GM18873 (cell line): ENCODE data around the gene SMURF1.
A peak's percentile ranks its signal among the peaks of the same experiment; 100 is the strongest.
"Not testable (repeated sequence)": the region's sequence is repeated elsewhere in the genome, so short reads cannot be mapped to it uniquely, and the experiment has no call there.

Source experiments
- ATAC-seq: cut with Tn5 transposase; IDR thresholded peaks from one replicate; pipeline ENCODE4 v1.9.1; 2021; ENCODE audit warnings: mild to moderate bottlenecking, moderate library complexity, moderate number of reproducible peaks; ENCODE audit not compliant: unreplicated experiment, low FRiP score

SMURF1 gene

DNA sequence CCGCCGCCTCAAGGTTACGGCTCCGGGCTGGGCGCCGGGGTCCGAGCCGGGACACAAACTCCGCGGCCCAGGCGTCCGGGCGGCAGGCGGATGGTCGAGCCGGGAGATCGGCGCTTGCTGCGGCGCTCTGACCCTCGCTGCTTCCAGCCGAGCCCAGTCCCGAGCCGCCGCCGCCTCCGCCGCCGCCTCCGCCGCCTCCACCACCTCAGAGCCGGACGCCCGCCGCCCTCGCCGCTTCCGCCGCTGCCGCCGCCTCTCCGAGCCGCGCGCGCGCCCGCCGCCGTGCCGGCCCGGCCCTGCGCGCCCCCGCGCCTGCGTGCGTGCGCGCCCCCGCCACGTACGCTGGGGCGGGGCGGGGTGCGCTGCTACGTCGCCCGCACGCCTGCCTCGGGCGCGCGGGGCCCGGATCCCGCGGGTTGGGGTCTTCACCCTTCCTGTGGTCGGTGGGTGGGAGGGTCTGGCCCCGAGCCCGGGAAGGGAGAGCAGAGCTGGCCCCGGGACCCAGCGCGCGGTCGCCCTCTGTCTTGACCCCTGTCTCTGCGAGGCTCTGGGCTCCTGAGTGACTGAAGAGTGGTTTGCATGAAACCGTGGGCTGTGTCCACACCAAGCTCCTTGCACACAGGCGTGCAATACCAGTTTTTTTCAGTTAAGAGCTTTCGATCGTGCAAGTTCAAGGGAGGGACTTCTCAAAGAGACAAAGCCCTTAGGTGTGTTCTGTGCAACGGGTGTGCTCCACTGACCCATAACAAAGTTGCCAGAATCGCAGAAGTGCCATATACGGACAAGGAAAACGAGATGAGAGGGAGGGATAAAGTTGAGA, at the start of gene SMURF1:
Gene SMURF1, minus strand, starts transcription at position 256 of the 820 bp plus-strand sequence. CDS start 328 bp downstream, outside the sequence.
- no peak for ATAC-seq

- ATAC-seq = no peak
Observed at GRCh38 chr7:99191869-99192596, 48.1 kb upstream of the SMURF1 start.

DNA sequence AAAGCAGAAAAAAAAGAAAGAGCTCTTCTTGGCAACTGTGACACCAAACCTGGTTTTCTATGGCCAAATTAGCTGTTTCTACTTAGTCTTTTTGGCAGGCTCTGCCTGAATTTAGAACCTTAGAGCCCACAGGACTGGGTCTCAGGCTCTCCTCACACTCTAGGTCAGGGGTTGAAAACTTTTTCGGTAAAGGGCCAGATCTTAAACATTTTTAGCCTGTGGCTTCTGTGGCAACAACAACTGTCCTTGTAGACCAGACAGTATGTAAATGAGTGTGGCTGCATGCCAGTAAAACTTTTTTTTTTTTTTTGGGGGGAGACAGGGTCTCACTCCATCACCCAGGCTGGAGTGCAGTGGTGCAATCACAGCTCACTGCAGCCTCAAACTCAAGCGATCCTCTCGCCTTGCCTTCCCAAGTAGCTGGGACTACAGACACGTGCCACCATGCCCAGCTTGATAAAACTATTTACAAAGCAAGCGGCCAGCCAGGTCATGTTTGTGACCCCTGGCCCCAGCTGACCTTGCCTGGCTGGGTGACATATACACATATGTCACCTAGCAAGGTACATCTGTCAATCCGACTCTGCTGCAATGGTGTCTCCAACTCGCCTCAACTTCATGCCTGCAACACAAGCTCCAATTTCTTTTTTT, 46.6 kb upstream of the SMURF1 start:
- ATAC-seq = peak; percentile 48

- ATAC-seq = no peak
Observed at GRCh38 chr7:99189222-99189621, 45.3 kb upstream of the SMURF1 start.

GRCh38 chr7:99188221-99188620, 44.3 kb upstream of the SMURF1 start:
- no peak for ATAC-seq

- ATAC-seq = no peak
Observed at GRCh38 chr7:99184532-99185218, 40.8 kb upstream of the SMURF1 start.

DNA sequence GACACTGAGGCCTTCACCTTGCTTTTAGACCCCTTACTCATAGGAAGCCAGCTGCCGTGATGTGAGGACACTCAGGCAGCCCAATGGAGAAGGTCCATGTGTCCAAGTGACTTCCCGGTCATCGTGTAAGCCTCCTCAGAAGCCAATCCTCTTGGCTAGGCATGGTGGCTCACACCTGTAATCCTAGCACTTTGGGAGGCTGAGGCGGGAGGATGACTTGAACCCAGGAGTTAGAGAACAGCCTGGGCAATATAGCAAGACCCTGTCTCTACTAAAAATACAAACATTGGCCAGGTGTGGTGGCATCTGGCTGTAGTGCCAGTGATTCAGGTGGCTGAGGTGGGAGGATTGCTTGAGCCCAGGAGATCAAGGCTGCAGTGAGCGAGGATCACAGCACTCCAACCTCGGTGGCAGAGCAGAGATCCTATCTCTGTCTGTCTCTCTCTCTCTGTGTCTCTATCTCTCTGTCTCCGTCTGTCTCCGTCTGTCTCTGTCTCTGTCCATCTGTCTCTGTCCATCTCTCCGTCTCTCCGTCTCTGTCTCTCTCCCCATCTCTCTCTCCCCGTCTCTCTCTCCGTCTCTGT, 36.3 kb upstream of the SMURF1 start:
- no peak for ATAC-seq

GRCh38 chr7:99177165-99177564, 33.3 kb upstream of the SMURF1 start:
- no peak for ATAC-seq

GRCh38 chr7:99173787-99174186, 29.9 kb upstream of the SMURF1 start:
- ATAC-seq = no peak

DNA sequence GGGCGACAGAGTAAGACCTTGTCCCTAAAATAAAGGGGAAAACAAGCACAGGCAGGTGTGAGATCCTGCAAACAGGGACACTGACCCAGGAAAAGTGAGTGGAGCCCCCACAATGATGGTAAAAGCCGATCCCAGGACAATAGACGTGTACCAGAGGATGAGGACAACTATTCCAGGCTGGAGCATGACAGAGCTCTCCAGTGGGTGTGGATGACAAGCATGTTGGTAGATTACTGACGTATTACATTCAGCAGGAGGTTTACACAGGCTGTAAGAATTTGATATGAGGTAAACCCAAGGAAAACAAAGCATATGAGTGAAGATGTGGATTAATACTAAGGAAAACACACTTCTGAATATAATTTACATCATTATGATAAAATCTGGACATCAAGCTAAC, 27.8 kb upstream of the SMURF1 start:
- no peak for ATAC-seq

- no peak for ATAC-seq
Observed at GRCh38 chr7:99170730-99171074, 26.8 kb upstream of the SMURF1 start.

- ATAC-seq = no peak
Observed at GRCh38 chr7:99170065-99170729, 26.3 kb upstream of the SMURF1 start.

- no peak for ATAC-seq
Observed at GRCh38 chr7:99167072-99167471, 23.2 kb upstream of the SMURF1 start.

DNA sequence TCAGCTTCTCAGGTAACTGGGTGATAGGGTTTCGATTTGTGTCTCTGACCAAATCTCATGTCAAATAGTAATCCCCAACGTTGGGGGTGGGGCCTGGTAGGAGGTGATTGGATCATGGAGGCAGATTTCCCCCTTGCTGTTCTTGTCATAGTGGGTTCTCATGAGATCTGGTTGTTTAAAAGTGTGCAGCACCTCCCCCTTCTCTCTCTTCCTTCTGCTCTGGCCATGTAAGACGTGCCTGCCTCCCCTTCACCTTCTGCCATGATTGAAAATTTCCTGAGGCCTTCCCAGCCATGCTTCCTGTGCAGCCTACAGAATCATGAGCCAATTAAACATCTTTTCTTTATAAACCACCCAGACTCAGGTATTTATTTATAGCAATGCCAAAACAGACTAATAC, 21.9 kb upstream of the SMURF1 start:
- ATAC-seq = no peak

- not testable (repeated sequence) for ATAC-seq
Observed at GRCh38 chr7:99163669-99164068, 19.8 kb upstream of the SMURF1 start.

DNA sequence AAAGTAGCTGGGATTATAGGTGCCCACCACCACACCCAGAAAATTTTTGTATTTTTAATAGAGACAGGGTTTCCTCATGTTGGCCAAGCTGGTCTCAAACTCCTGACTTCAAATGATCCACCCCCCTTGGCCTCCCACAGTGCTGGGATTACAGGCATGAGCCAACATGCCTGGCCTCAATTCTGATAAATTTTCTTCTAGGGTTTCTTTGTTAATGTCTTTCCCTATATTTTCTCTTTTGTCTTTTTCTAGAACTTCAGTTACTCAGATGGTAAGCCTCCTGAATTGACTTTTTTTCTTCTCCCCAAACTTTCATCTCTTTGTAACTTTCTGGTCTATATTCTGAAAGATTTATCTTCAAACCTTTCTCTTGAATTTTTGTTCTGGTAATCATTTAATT, 12.7 kb upstream of the SMURF1 start:
- no peak for ATAC-seq

DNA sequence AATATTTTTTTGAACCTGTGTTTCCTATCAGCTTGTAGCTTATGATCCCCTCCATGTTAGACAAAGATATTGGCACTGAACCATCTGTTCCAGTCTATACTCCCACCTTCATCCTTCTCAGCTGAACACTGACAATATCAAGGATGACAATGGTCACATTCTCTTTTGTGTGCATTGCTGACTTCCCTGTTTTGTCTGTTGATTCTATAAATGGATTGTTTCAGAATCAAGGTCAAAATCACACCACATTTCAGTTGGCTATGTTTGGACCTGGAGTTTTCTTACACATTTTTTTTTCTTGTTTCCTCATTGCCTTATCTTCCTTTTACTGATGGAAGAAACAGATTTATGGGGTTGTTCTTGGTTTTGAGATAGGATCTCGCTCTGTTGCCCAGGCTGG, 11.3 kb upstream of the SMURF1 start:
- ATAC-seq = no peak

- no peak for ATAC-seq
Observed at GRCh38 chr7:99146979-99147378, 3.1 kb upstream of the SMURF1 start.

GRCh38 chr7:99143521-99143852, 421 bp downstream of the SMURF1 start:
- ATAC-seq = no peak
